ENCODE results near the gene OR10K1.

GRCh38 chr1:158434741-158435140 lies 26.9 kb upstream of the OR10K1 start:
- TF ChIP-seq SCRT1 (tag by site-specific recombination; IDR thresholded peaks at IDR 0.05; ENCODE audit: borderline replicate concordance) = no peak
- TF ChIP-seq CTCF (tag by site-specific recombination; IDR thresholded peaks at IDR 0.05) = no peak
- TF ChIP-seq ZNF664 (tag by site-specific recombination; IDR thresholded peaks at IDR 0.05) = no peak
- TF ChIP-seq ZNF629 (tag by site-specific recombination; IDR thresholded peaks at IDR 0.05) = no peak
- no peak for TF ChIP-seq ZNF138 (tag by site-specific recombination; IDR thresholded peaks at IDR 0.05; ENCODE audit: borderline replicate concordance)
- no peak for TF ChIP-seq KLF9 (tag by site-specific recombination; IDR thresholded peaks at IDR 0.05; ENCODE audit: low read depth)
- TF ChIP-seq SP2 (tag by site-specific recombination; IDR thresholded peaks at IDR 0.05) = no peak
